Caco-2 (cell line): ENCODE measurements around the gene PROSER3. TPM values are rescaled to one million over a fixed set of nuclear protein-coding genes. Genes with fewer than 3 reads are reported as not detected.
"Not testable (repeated sequence)": the region's sequence is repeated elsewhere in the genome, so short reads cannot be mapped to it uniquely, and the experiment has no call there.

Experiments
- BruUV-seq: library from RNA; stranded (reverse); fragments of 400-500 nt; replicated peaks from 2 replicates; lab custom pipeline; 2021; lab: Mats Ljungman, UMichigan
- CTCF ChIA-PET: fragments of 300-600 bp; sonication (Branson Sonifier 250); formaldehyde crosslinking; loops from one replicate; lab custom pipeline; 2022; ENCODE audit warnings: antibody characterized with exemption; lab: Charles Lee
- POLR2A ChIA-PET: fragments of 300-600 bp; sonication (Branson Sonifier 250); formaldehyde crosslinking; loops from one replicate; lab custom pipeline; 2022; ENCODE audit warnings: antibody characterized with exemption; lab: Charles Lee
- DNase-seq, 2 experiments: peaks; one replicate each; pipeline versions ENCODE4 v3.0.0 to v3.0.0-alpha.2; 2020 to 2022
- H3K27me3 ChIP-seq: replicated peaks from 2 replicates; pipeline ENCODE4 v1.6.0; 2011; ENCODE audit warnings: low read length; ENCODE audit not compliant: control insufficient read depth, insufficient read depth
- H3K36me3 ChIP-seq: 2 replicates; pipeline ENCODE4 v1.5.1; 2011; ENCODE audit warnings: low read length; ENCODE audit not compliant: control insufficient read depth, insufficient read depth
- H3K4me1 ChIP-seq: fragments of 250-450 bp; sonication (Bioruptor Pico); 2 replicates; pipeline ENCODE4 v1.5.1; 2020; ENCODE audit warnings: mild to moderate bottlenecking
- H3K4me3 ChIP-seq: 2 replicates; pipeline ENCODE4 v1.5.1; 2011; ENCODE audit warnings: low read depth, mild to moderate bottlenecking, control low read depth, low read length
- H3K9me3 ChIP-seq: fragments of 250-450 bp; sonication (Bioruptor Pico); 2 replicates; pipeline ENCODE4 v1.5.1; 2020; ENCODE audit warnings: mild to moderate bottlenecking, moderate library complexity
- H3K27ac Mint-ChIP-seq: one replicate; pipeline ENCODE4 v1.8.0; 2022; ENCODE audit warnings: mixed read lengths; ENCODE audit not compliant: unreplicated experiment
- H3K27me3 Mint-ChIP-seq: one replicate; pipeline ENCODE4 v1.8.0; 2022; ENCODE audit warnings: mixed read lengths; ENCODE audit not compliant: insufficient read depth, unreplicated experiment
- H3K36me3 Mint-ChIP-seq: one replicate; pipeline ENCODE4 v1.8.0; 2022; ENCODE audit warnings: mild to moderate bottlenecking, mixed read lengths; ENCODE audit not compliant: insufficient read depth, unreplicated experiment
- H3K4me1 Mint-ChIP-seq: one replicate; pipeline ENCODE4 v1.8.0; 2022; ENCODE audit warnings: low read depth, mixed read lengths; ENCODE audit not compliant: unreplicated experiment
- H3K4me3 Mint-ChIP-seq: one replicate; pipeline ENCODE4 v1.8.0; 2022; ENCODE audit warnings: mild to moderate bottlenecking, moderate library complexity, mixed read lengths; ENCODE audit not compliant: unreplicated experiment
- H3K9me3 Mint-ChIP-seq: one replicate; pipeline ENCODE4 v1.8.0; 2022; ENCODE audit warnings: mixed read lengths; ENCODE audit not compliant: unreplicated experiment
- intact Hi-C: fragments of 100-400 bp; cut with micrococcal nuclease; formaldehyde crosslinking; loops from one replicate; pipeline ENCODE4 v1.10.0; 2022; ENCODE audit not compliant: unreplicated experiment
- total RNA-seq: library from RNA; stranded (reverse); gene quantifications from 2 replicates; pipeline ENCODE4 v1.2.3, GENCODE V29; 2022
- TF ChIP-seq, protein P1 (sequence below), 2 experiments: fragments of 200-600 bp in 1 of 2; IDR thresholded peaks; 1 replicate in 1 of 2; 2 replicates in 1 of 2; pipeline versions ENCODE4 v1.5.1 to v1.8.0; 2011 to 2022; ENCODE audit warnings: antibody characterized with exemption in 1 of 2, control low read depth in 1 of 2, inconsistent platforms in 1 of 2, low read depth in 1 of 2, low read length in 1 of 2, mild to moderate bottlenecking in 1 of 2, moderate library complexity in 1 of 2; ENCODE audit not compliant: insufficient read depth in 1 of 2, severe bottlenecking in 1 of 2, unreplicated experiment in 1 of 2

Gene PROSER3
- total RNA-seq, 1 experiment from 2014 or later, result 34.6 TPM

DNA sequence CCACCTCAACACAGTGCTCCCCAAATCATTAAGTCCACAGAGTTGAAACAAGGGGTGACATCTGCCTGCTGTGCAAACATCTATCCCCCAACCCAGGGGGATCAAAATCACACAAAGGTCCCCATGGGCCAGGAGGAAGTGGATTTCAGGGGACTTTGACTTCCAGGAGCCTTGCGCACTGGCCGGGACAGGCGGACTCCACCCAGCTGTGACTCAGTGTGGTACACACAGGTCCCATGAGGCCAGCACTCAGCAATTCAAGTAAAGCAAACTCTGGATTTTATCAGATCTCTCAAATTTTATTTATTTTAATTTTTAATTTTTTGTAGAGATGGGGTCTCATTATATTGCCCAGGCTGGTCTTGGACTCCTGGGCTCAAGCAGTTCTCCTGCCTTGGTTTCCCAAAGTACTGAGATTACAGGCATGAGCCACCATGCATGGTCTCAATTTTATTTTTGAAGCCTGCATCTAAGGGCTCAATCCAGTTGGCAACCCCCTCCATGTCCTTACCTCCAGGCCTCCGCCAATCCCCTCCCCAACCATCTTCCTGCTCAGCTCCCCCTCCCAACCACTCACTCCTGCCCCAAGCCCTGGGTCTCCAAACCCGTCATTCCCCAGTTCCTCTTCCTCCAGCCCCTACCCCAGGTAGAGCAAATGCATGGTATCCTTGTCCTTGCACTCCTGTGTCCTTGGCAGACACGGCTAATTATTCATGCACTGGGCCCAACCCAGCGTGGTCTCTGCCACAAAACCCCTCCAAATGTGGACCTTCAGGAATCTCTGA, 35.6 kb downstream of the PROSER3 start:
- Mint-ChIP-seq H3K36me3 (peaks cover 5% of the 10 kb centered on the region), H3K4me1 (no peaks in the 10 kb centered on the region), H3K9me3 (no peaks in the 10 kb centered on the region), H3K27me3 (peaks cover 9% of the 10 kb centered on the region), H3K4me3 (no peak overlapping the region), H3K27ac (no peak overlapping the region)
- no peaks in the 10 kb centered on the region for H3K27me3 ChIP-seq
- intact Hi-C loops, result no loop called here
- TF ChIP-seq, protein P1, sequence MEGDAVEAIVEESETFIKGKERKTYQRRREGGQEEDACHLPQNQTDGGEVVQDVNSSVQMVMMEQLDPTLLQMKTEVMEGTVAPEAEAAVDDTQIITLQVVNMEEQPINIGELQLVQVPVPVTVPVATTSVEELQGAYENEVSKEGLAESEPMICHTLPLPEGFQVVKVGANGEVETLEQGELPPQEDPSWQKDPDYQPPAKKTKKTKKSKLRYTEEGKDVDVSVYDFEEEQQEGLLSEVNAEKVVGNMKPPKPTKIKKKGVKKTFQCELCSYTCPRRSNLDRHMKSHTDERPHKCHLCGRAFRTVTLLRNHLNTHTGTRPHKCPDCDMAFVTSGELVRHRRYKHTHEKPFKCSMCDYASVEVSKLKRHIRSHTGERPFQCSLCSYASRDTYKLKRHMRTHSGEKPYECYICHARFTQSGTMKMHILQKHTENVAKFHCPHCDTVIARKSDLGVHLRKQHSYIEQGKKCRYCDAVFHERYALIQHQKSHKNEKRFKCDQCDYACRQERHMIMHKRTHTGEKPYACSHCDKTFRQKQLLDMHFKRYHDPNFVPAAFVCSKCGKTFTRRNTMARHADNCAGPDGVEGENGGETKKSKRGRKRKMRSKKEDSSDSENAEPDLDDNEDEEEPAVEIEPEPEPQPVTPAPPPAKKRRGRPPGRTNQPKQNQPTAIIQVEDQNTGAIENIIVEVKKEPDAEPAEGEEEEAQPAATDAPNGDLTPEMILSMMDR (IDR thresholded peaks at IDR 0.05; ENCODE audit: insufficient read depth in 1 of 2, low read depth in 1 of 2, low read length in 1 of 2, severe bottlenecking in 1 of 2, unreplicated experiment in 1 of 2), result no peak
- ChIA-PET CTCF (interaction anchor here (1.0 kb wide), 1 partner anchor 137 kb away, joined by 3 read pairs; no protein-coding TSS in a partner anchor), POLR2A (no interaction called here)
- no peaks in the 10 kb centered on the region for H3K4me1 ChIP-seq
- H3K9me3 ChIP-seq, result no peaks in the 10 kb centered on the region
- no TSS peak for BruUV-seq
- H3K36me3 ChIP-seq, result no peaks in the 10 kb centered on the region
- no peak for DNase-seq
- no peak overlapping the region for H3K4me3 ChIP-seq

DNA sequence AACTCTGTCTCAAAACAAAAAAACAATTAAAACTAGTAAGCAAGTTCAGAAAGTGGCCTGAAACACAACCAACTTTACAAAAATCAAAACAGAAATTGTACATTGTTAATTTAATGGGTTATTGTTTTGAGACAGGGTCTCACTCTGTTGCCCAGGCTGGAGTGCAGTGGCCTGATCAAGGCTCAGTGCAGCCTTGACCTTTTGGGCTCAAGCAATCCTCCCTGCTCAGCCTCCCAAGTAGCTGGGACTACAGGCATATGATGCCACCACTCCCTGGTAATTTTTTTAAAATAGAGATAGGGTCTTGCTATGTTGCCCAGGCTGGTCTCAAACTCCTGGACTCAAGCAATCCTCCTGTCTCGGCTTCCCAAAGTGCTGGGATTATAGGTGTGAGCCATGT, 37.6 kb downstream of the PROSER3 start:
- H3K9me3 Mint-ChIP-seq, CTCF ChIA-PET, POLR2A ChIA-PET, H3K36me3 Mint-ChIP-seq, H3K9me3 ChIP-seq, H3K36me3 ChIP-seq, H3K27me3 Mint-ChIP-seq, intact Hi-C loops, H3K4me1 Mint-ChIP-seq, H3K4me3 ChIP-seq, H3K4me1 ChIP-seq, H3K27ac Mint-ChIP-seq, BruUV-seq, H3K4me3 Mint-ChIP-seq, H3K27me3 ChIP-seq, DNase-seq: not testable (repeated sequence)

GRCh38 chr19:35796645-35797542, 38.9 kb downstream of the PROSER3 start:
- Histone ChIP-seq H3K36me3 (no peaks in the 10 kb centered on the region), H3K27me3 (no peaks in the 10 kb centered on the region), H3K9me3 (no peaks in the 10 kb centered on the region), H3K4me1 (no peaks in the 10 kb centered on the region), H3K4me3 (no peak overlapping the region)
- H3K36me3 Mint-ChIP-seq, result peaks cover 5% of the 10 kb centered on the region
- ChIA-PET CTCF (interaction anchor here (0.6 kb wide), 1 partner anchor 30 kb away, joined by 4 read pairs; no protein-coding TSS in a partner anchor), POLR2A (no interaction called here)
- TF ChIP-seq, protein P1 (IDR thresholded peaks at IDR 0.05; ENCODE audit: insufficient read depth in 1 of 2, low read depth in 1 of 2, low read length in 1 of 2, severe bottlenecking in 1 of 2, unreplicated experiment in 1 of 2), result no peak
- H3K27ac Mint-ChIP-seq, result no peak overlapping the region
- no peak overlapping the region for H3K4me3 Mint-ChIP-seq
- H3K27me3 Mint-ChIP-seq, result peaks cover 11% of the 10 kb centered on the region
- no peaks in the 10 kb centered on the region for H3K4me1 Mint-ChIP-seq
- DNase-seq, result no peak
- no TSS peak for BruUV-seq
- intact Hi-C loops, result no loop called here
- no peaks in the 10 kb centered on the region for H3K9me3 Mint-ChIP-seq
